ENCODE measurements around the gene TUBGCP2.
"Not testable (repeated sequence)": the region's sequence is repeated elsewhere in the genome, so short reads cannot be mapped to it uniquely, and the experiment has no call there.

TUBGCP2 gene

GRCh38 chr10:133269367-133269766 lies 39.3 kb downstream of the TUBGCP2 start:
- Histone ChIP-seq H3K4me1 (ENCODE audit: insufficient read depth, poor library complexity, severe bottlenecking) (peaks cover under 1% of the 10 kb centered on the region), H3K4me3 (ENCODE audit: severe bottlenecking) (no peak overlapping the region), H3K27ac (ENCODE audit: poor library complexity, severe bottlenecking) (no peak overlapping the region), H3K9me3 (ENCODE audit: severe bottlenecking) (no peaks in the 10 kb centered on the region), H3K36me3 (ENCODE audit: low read depth) (peaks cover 20% of the 10 kb centered on the region), H3K27me3 (ENCODE audit: insufficient read depth, poor library complexity, severe bottlenecking) (no peaks in the 10 kb centered on the region)
- ATAC-seq (ENCODE audit: low read depth) (no peak), DNase-seq (ENCODE audit: low spot score) (no peak)
- TF ChIP-seq, protein P1, sequence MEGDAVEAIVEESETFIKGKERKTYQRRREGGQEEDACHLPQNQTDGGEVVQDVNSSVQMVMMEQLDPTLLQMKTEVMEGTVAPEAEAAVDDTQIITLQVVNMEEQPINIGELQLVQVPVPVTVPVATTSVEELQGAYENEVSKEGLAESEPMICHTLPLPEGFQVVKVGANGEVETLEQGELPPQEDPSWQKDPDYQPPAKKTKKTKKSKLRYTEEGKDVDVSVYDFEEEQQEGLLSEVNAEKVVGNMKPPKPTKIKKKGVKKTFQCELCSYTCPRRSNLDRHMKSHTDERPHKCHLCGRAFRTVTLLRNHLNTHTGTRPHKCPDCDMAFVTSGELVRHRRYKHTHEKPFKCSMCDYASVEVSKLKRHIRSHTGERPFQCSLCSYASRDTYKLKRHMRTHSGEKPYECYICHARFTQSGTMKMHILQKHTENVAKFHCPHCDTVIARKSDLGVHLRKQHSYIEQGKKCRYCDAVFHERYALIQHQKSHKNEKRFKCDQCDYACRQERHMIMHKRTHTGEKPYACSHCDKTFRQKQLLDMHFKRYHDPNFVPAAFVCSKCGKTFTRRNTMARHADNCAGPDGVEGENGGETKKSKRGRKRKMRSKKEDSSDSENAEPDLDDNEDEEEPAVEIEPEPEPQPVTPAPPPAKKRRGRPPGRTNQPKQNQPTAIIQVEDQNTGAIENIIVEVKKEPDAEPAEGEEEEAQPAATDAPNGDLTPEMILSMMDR (IDR thresholded peaks at IDR 0.05; ENCODE audit: poor library complexity, severe bottlenecking) = no peak

DNA sequence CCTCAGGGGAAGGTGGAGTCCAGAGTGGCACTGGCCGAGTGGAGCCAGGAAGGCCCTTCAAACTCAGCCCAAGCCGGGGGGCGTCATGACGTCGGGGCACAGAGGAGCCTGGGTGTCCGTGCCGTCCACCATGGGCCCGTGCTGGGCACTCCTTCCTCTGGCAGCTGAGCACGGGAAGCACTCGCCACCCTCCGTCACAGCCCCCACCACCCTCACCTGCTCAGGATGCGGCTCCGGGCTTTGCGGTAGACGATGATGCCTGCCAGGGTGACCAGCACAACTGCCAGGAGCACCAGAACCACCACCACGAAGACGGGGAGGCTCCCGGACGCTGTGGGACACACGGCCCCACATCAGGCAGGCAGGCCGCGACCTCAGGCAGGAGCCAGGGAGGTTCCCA lies 40.1 kb downstream of the TUBGCP2 start:
- TF ChIP-seq, protein P1 (IDR thresholded peaks at IDR 0.05; ENCODE audit: poor library complexity, severe bottlenecking) = no peak
- no peak overlapping the region for H3K4me3 ChIP-seq (ENCODE audit: severe bottlenecking)

DNA sequence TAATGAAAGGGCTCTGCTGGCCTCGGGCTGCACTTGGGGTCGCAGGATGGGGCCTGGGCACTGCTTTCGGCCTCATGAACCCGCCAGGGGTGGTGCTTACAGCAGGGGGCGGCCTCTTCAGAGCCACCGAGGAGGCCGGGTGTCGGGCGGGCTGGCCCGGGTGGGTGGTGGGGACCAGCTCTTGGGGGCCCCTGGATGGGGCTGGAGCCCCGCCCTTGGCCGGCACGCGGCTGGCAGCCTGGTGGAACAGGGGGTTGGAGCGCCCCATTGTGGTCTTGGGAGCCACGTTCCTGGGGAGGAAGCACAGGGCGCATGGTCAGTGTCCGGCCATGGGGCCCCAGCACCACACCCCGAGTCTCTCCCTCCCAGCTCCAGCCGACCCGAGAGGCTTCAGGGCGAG lies 40.8 kb downstream of the TUBGCP2 start:
- no peak overlapping the region for H3K27ac ChIP-seq (ENCODE audit: poor library complexity, severe bottlenecking)
- H3K27me3 ChIP-seq (ENCODE audit: insufficient read depth, poor library complexity, severe bottlenecking) = no peaks in the 10 kb centered on the region
- peaks cover 4% of the 10 kb centered on the region for H3K4me1 ChIP-seq (ENCODE audit: insufficient read depth, poor library complexity, severe bottlenecking)
- TF ChIP-seq, protein P1 (IDR thresholded peaks at IDR 0.05; ENCODE audit: poor library complexity, severe bottlenecking) = no peak
- ATAC-seq (ENCODE audit: low read depth) (no peak), DNase-seq (ENCODE audit: low spot score) (no peak)
- peaks cover 10% of the 10 kb centered on the region for H3K36me3 ChIP-seq (ENCODE audit: low read depth)
- no peak overlapping the region for H3K4me3 ChIP-seq (ENCODE audit: severe bottlenecking)
- H3K9me3 ChIP-seq (ENCODE audit: severe bottlenecking) = no peaks in the 10 kb centered on the region

More for the DNA sequence above, 40.1 kb downstream of the TUBGCP2 start:
- no peak for DNase-seq (ENCODE audit: low spot score)
- peaks cover 4% of the 10 kb centered on the region for H3K4me1 ChIP-seq (ENCODE audit: insufficient read depth, poor library complexity, severe bottlenecking)
- no peaks in the 10 kb centered on the region for H3K27me3 ChIP-seq (ENCODE audit: insufficient read depth, poor library complexity, severe bottlenecking)
- peaks cover 17% of the 10 kb centered on the region for H3K36me3 ChIP-seq (ENCODE audit: low read depth)
- ATAC-seq (ENCODE audit: low read depth) = no peak
- no peaks in the 10 kb centered on the region for H3K9me3 ChIP-seq (ENCODE audit: severe bottlenecking)
- no peak overlapping the region for H3K27ac ChIP-seq (ENCODE audit: poor library complexity, severe bottlenecking)

- H3K27ac ChIP-seq (ENCODE audit: poor library complexity, severe bottlenecking) = no peak overlapping the region
- peaks cover 8% of the 10 kb centered on the region for H3K4me1 ChIP-seq (ENCODE audit: insufficient read depth, poor library complexity, severe bottlenecking)
- no peaks in the 10 kb centered on the region for H3K27me3 ChIP-seq (ENCODE audit: insufficient read depth, poor library complexity, severe bottlenecking)
- peaks cover 10% of the 10 kb centered on the region for H3K36me3 ChIP-seq (ENCODE audit: low read depth)
- H3K9me3 ChIP-seq (ENCODE audit: severe bottlenecking) = no peaks in the 10 kb centered on the region
- no peak overlapping the region for H3K4me3 ChIP-seq (ENCODE audit: severe bottlenecking)
- ATAC-seq (ENCODE audit: low read depth) = no peak
- TF ChIP-seq, protein P1 (IDR thresholded peaks at IDR 0.05; ENCODE audit: poor library complexity, severe bottlenecking) = no peak
- no peak for DNase-seq (ENCODE audit: low spot score)
Observed at GRCh38 chr10:133267293-133267692, 41.4 kb downstream of the TUBGCP2 start.

DNA sequence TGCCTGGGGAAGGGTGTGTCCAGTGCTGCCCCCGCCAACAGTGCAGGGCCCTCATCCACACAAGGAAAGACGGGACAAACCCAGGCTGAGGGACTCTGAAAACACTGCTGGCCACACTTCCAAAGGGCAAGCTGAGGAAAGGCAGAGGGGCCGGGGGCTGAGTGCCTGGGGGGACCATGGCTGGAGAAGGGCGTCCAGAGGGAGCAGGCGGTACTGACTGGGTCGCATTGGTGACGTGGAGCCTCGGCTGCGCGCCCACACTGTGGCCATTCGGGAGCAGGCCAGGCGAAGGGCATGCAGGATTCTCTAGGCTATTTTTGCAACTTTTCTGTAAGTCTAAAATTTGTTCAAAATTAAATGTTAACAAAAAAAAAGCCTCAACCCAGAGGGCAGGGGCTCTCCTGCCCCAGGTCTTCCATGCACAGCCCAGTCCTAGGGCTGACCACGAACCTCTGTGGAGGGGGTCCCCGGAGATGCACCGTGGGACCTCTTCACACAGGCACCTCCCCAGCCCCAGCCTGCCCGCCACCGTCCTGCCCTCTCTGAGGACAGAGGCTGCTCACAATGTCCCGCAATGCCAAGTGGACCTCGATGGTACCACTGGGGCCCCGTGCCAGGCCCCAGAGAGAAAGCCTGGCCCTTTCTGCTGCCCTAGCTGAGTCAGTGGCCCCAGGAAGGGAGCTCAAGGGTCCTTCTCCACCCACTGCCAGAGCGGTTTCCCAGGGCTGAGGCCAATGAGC lies 42.4 kb downstream of the TUBGCP2 start:
- H3K4me1 ChIP-seq (ENCODE audit: insufficient read depth, poor library complexity, severe bottlenecking) = peaks cover 12% of the 10 kb centered on the region
- peaks cover 5% of the 10 kb centered on the region for H3K36me3 ChIP-seq (ENCODE audit: low read depth)
- H3K4me3 ChIP-seq (ENCODE audit: severe bottlenecking) = no peak overlapping the region
- DNase-seq (ENCODE audit: low spot score) = no peak
- H3K9me3 ChIP-seq (ENCODE audit: severe bottlenecking) = no peaks in the 10 kb centered on the region
- H3K27me3 ChIP-seq (ENCODE audit: insufficient read depth, poor library complexity, severe bottlenecking) = no peaks in the 10 kb centered on the region
- H3K27ac ChIP-seq (ENCODE audit: poor library complexity, severe bottlenecking) = no peak overlapping the region
- TF ChIP-seq, protein P1 (IDR thresholded peaks at IDR 0.05; ENCODE audit: poor library complexity, severe bottlenecking) = no peak
- ATAC-seq (ENCODE audit: low read depth) = no peak

GRCh38 chr10:133265052-133265451 lies 43.6 kb downstream of the TUBGCP2 start:
- not testable (repeated sequence) for H3K27me3 ChIP-seq (ENCODE audit: insufficient read depth, poor library complexity, severe bottlenecking); H3K36me3 ChIP-seq (ENCODE audit: low read depth); DNase-seq (ENCODE audit: low spot score); H3K9me3 ChIP-seq (ENCODE audit: severe bottlenecking); H3K4me3 ChIP-seq (ENCODE audit: severe bottlenecking); H3K27ac ChIP-seq (ENCODE audit: poor library complexity, severe bottlenecking); ATAC-seq (ENCODE audit: low read depth)
- H3K4me1 ChIP-seq (ENCODE audit: insufficient read depth, poor library complexity, severe bottlenecking) = peaks cover 14% of the 10 kb centered on the region
